GM19099 (cell line): ENCODE results near the gene KCNMA1.

Source experiments
- POLR2A ChIP-seq: IDR thresholded peaks from 3 replicates; pipeline ENCODE4 v1.6.1; 2011; ENCODE audit warnings: low read depth; ENCODE audit not compliant: insufficient read length; ENCODE audit errors: extremely low read depth

Gene KCNMA1

DNA sequence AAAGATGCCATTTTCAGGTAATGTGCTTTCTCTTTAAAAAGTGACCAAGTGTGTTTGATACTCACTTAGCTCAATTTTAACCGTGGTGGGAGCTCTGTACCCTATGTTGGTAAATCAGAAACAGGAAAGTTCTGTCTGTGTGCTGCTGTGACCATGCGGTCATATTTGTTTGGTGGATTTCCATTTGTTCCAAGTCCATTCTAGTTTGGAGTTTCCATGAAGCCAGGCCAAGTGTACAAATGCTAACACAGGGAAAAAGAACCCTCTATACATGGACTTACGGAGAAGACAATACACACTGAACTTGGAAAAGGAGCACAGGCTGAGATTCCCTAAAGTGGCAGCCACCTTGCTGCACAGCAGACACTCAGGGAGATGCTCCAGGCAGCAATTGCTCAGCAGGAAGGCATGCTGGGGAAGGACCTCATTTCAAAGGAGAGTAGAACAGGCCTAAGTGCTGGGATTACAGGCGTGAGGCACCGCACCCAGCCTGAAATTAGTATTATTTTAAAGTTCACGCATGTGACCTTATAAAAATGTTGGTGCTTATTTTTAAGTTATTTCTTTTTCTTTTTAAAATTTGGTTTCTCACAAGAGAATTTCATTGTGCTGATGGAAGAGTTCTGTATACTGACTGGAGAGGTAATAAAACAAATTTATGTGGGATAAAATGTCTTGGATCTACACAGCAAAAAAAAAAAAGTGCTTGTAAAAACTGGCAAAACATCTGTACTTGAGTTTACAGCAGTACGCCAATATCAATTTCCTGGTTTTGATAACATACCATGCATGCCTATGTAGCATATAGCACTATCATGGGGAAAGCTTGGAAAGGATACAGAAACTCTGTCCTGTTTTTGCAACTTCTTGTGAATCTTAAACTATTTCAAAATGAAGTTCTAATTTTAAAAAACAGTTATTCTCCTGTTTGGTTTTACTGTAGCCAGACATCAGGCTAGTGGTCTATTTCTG, 436.2 kb downstream of the KCNMA1 start:
- TF ChIP-seq POLR2A: no peak

DNA sequence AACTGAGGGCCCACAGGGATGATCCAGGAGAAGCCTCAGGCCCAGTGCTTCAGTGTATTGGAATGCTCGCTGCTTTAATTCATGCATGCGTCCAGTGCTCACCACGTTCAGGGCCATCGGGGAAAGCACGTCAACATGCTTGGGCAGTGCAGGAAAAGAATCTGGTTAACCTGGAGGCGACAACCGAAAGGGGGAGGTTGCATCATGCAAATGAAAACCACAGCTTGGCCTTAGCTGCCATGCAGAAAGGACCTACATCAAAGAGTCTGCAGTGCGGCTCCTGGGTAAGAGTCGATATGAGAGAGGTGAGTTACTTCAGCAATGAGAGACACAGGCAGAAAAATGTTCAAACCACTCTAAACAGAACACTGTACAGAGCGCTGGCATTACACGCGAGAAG, 440.1 kb downstream of the KCNMA1 start:
- no peak for TF ChIP-seq POLR2A

DNA sequence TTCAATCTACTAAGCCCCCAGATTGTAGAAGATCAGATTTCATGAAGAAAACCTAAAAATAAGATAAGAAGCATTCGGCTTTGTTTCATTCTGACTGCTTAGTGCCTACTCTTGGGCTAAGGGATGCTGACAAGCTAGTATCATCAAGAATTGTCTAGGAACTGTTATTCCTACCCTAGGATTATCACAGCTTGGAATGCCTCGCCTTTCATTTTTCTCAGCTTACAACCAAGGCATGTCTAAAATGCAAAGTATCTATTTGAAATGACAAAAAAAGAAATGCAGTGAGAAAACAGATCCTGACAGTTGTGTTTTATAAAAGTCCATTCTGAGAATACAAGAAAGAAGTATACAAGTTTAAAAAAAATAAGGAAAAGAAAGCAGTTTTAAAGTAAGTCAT, 441.0 kb downstream of the KCNMA1 start:
- TF ChIP-seq POLR2A: no peak

DNA sequence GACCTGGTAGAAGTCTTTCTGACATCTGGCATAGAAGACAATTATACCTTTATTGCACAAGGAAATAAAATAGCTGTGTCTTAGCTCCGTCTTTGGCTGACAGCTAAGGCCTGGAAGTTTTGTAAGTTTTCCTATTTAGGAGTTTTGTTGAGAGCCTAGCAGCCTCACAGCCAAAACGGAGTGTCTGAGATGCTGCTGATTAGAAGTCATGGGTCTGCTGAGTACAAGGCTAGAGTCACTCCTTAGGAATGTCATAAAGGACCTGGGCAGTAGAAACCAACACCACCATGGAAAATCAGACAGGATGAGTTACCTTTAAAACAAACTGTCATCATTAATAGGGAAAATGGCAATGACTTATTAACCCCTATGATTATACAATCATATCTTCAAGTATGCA, 442.5 kb downstream of the KCNMA1 start:
- no peak for TF ChIP-seq POLR2A

DNA sequence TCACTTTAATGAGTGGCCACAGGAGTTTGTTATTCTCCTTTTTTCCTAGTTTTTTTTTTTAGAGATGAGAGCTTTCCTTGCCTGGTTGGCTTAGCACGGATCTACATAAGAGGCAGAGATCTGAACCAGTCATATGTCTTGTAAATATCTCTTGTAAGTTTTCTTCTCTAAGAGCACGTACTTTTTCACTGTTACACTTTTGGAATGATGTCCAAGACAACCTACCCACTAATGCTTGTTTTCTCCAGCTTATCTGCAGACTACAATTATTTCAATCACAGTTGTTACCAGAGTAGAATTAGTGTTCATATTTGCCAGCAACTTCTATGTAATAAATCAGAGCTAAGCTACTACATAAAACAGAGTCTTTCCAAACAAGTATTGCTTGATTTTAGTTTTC, 444.6 kb downstream of the KCNMA1 start:
- TF ChIP-seq POLR2A: no peak

DNA sequence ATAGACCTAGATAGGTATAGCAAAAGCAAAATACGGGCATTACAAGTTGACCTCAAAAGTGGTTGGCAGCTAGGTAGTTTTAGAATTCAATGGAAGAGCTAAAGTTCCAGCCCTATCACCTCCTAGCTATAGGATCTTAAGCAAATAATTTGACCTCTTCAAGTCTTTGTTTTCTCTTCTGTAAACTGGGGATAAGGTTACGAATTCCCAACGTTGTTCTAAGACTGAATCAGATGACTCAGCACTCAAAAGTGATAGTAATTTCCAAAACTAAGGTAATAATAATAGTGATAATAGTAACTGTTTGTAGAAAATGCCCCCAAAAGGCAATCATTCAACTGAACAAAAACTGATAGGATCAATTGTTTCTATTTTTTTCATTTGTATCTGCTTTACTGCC, 445.2 kb downstream of the KCNMA1 start:
- TF ChIP-seq POLR2A: no peak

DNA sequence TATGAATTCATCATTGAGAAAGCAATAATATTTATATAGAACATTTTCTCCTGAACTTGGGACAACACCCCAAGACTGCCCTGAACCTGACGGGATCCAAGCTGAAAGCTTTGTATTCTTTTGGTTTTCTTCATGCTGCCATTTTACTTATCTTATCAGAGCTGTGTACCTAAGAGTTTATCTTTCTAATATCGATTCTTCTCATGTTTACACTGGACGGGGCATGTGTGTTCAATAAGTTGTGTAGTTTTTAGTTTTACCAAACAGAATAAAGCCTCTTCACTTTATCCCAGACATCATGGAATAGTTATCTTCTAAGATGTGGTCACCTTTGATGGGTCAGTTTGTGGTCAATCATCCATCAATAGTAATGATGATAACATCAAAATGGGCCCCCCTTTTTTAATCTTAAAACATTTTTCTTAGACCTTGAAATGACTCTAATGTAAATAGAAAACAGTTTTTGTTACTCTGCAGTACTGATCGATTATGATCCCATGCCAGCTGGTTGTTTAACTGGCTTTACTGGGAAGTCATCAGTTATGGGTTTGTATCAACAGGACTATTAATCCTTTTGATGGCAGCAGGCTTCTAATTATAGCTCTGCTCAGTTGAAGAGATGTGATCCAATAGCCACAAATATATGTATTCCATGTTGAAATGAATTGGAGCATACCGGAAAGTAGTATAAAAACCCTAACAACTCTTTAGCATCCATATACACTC, 446.1 kb downstream of the KCNMA1 start:
- no peak for TF ChIP-seq POLR2A

DNA sequence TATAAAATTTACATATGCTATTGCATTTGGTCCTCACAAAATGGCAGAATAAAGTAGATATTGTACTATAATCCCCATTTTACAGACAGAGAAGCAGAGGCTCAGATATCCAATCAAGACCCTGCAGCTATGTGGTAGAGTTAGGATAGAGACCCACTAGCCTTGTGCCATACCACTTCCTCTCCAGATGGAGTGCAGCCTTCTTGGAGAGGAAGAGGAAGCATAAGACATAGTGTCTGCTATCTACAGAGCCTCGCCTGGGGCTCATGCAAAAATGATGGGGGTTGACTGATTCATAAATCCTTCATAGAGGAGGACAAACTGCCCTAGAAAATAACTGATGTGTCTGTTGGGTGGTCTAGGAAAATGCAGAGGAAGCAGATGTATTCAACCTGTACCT, 447.3 kb downstream of the KCNMA1 start:
- TF ChIP-seq POLR2A: no peak

DNA sequence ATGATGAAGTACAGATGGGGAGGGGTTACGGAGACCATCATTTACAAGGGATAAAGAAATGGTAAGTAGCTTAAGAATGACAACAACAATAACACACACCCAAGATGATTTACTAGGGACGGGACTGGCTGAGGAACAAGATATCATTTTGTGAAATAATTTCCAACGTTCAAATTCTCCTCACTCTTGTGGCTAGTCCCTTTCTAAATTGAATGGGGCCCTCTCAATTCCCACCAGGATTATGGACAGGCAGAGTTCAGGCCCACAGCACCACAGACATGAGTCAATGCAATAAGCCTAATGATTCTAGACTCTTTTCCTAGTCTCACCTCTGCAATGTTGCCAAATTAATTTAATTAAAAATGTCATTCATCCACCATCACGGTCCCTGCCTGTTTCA, 448.1 kb downstream of the KCNMA1 start:
- no peak for TF ChIP-seq POLR2A

DNA sequence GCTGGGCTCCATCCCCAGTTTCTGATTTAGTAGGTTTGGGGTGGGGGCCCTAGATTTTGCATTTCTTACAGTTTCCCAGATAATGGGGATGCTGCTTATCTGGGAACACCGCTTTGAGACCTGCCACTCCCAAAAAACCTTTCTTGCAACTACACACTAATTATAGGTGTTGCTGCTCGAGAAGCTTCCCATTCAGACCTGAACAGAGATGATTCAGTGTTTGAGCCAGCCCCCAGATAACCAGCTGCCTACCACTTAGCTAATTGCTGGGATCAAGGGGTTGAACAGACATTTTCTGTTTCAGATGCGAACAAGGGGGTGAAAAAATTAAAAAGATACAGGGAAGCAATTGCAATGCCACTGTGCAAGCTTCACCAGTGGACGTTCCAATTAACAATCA, 448.5 kb downstream of the KCNMA1 start:
- no peak for TF ChIP-seq POLR2A

DNA sequence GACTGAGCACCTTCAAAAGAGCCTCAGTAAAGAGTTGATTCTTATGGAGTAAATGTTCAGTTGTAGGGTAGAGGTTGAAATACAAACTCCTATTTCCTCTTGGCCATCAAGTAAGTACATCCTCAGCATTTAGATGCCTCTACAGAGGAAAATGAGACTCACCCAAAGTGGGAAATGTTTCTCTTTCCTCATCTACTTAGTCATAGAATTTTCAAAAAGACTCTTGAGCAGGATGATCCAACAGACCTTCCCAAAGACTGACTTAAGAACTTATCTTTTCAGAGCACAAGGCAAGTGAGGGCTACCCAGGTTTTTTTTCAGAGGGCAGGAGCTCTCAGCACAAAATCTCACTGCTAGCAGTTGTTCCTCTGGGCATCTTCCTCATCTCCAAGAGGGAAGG, 449.1 kb downstream of the KCNMA1 start:
- no peak for TF ChIP-seq POLR2A

DNA sequence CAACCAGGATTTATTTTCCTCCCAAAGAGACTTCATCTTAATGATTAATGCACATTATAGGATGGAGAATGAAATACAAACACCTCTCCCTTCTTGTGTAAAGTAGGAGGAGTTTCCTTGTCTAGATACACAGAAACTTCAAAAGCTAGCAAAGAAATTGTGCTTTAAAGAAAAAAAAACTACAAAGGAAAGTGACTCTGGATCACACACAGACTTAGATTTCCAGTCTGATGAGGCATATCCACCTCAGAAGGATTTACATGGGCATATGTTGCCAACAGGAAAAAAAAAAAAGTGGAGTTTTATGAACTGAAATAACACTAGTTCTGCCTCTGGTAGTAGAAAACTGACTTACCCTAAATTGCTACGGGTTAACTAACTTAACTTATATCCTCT, 449.6 kb downstream of the KCNMA1 start:
- no peak for TF ChIP-seq POLR2A

DNA sequence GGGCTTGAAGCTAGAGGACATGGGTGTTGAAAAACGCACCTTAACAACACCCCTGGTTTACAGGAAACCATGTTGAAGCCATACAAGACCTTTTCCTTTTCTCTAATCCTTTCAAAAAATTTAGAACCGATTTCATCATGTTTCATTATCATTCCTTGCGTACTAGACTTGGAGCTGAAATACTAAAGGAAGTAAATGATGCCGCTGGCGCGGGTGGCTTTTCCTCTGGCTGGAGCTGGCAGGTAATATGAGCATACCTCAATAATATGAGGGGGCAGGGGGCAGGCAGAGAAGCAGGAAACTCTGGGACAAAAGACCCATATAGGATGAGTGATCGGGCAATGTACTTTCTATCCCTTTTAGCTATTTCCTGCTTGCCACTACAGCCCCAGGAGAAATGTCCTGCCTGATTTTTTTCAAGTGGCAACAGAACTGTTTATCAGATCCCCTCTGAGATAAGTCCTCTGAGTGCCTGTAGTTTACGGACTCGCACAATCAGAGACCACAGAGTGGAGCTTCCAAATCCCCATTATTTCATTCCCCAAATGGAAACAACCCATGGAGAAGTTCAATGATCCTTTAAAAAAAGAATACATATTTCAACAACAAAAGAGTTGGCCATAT, 450.1 kb downstream of the KCNMA1 start:
- no peak for TF ChIP-seq POLR2A

DNA sequence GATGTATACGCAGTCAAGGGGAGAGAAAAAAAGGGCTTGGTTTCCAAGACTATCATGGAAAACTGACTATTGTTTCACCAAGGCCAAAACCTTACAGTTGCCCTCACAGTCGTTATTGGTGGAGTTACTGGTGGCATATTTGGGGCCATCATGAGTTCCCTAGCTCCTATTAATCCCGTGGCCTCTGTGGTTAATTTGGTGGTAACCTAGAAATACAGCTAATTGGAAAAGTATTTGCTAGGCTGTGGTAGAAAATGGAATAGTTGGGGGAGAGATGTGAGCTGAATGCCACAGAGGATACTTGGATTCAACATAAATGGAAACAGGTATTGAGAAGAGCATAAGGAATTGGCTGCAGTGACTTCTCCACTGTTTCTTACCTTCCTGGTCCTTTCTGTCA, 450.7 kb downstream of the KCNMA1 start:
- no peak for TF ChIP-seq POLR2A

DNA sequence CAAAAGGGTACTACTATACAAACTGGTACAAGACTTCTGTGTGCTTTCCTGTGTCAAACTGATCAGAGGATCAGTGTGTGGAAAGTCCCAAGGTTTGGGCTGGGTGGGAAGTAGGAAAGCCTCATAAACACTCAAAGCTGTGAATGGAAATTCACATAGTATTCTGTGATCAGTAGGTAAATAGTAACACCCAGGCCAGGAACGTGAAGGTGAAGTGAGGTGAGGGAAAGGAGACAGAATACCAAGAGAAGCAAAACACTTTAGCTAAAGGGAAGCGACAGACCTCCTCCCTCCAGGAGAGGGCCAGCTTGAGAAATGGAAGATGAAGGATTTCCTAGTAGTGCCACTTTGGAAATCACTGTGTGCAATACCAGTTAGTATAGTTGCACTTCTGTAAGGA, 451.9 kb downstream of the KCNMA1 start:
- no peak for TF ChIP-seq POLR2A

DNA sequence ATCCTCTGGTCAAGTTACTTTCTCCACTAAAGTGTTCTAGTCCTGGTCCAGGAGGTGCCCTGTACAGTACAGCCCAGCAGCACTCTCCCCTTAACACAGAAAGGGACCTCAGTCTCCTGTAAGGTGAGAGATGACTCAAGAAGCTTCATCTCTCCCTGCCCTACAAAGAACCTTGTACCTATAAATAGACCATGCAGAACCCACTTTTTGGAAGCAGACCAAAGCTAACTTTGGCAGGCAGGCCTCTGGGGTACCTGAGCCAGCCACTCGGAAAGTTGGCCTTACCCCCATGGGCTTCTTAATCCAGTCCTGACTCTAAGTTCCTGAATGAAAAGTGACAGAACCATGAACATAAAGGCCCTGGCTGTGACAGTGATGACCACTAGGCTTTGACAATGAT, 454.8 kb downstream of the KCNMA1 start:
- TF ChIP-seq POLR2A: no peak

DNA sequence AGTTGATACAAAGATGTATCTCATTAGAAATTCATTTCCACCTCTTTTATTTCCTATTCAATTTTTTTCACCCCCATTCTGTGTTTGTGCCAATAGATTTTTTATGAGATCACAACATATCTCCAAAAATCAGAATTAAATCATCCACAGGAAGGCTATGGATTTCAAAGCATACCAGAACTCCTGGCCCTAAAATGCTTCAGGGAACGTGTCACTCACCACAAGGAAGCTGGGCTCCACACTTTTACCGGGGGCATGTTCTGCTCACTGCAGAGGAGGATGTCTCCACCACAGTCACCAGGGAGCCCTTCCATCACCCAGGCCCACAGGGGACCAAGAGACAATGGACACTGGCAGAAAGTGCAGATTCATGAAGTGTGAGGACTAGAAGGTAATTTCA, 456.8 kb downstream of the KCNMA1 start:
- no peak for TF ChIP-seq POLR2A

DNA sequence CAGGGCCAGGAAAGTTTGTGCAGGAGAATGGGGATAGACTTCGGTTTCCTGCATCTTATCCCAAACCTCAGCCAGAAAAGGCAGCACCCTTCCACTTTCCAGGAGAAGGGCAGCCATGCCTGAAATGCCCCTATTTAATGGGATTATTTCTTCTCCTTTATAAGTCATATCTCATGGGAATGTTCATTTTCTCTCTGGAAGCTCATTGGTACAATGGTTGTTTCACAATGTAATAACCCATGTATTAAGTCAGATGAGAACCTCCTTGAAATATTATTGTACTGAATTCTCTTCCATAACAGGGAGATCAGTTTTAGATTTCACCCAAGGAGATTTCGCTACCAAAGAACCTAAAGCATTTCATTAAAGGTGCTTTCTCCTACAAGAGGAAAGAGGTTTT, 457.5 kb downstream of the KCNMA1 start:
- TF ChIP-seq POLR2A: no peak
